HEK293 (cell line): ENCODE data around the gene UGT1A6.

Experiments
- ATF2 ChIP-seq: fragments of 450-650 bp; formaldehyde crosslinking; IDR thresholded peaks from 2 replicates; pipeline ENCODE4 v1.5.1; 2016; ENCODE audit warnings: missing biosample characterization, missing genetic modification characterization, low read depth
- TCF7L2 ChIP-seq: IDR thresholded peaks from 2 replicates; pipeline ENCODE4 v1.6.1; 2011; ENCODE audit warnings: low read depth, mild to moderate bottlenecking, inconsistent platforms, low read length, moderate library complexity, borderline replicate concordance
- ZFP37 ChIP-seq: fragments of 450-650 bp; formaldehyde crosslinking; IDR thresholded peaks from 2 replicates; pipeline ENCODE4 v1.5.1; 2016; ENCODE audit warnings: missing biosample characterization, missing genetic modification characterization
- ZNF184 ChIP-seq: fragments of 450-650 bp; IDR thresholded peaks from 2 replicates; pipeline ENCODE4 v1.5.1; 2018; ENCODE audit warnings: missing biosample characterization, mild to moderate bottlenecking, missing genetic modification characterization
- ZNF274 ChIP-seq, 2 experiments: fragments of 200-500 bp in 1 of 2; fragments of 450-650 bp in 1 of 2; sonication (Bioruptor generic) in 1 of 2; formaldehyde crosslinking in 1 of 2; IDR thresholded peaks; 2 replicates each; pipeline versions ENCODE4 v1.5.1 to v1.6.1; 2014 to 2016; ENCODE audit warnings: borderline replicate concordance in 1 of 2, inconsistent platforms in 1 of 2, low read length in 1 of 2, missing biosample characterization in 1 of 2, missing genetic modification characterization in 1 of 2
- TF ChIP-seq, protein P1 (sequence below): fragments of 450-650 bp; formaldehyde crosslinking; optimal IDR thresholded peaks from 2 replicates; pipeline ENCODE3; 2016; ENCODE audit warnings: missing biosample characterization, mild to moderate bottlenecking, missing genetic modification characterization
- TF ChIP-seq, protein P2 (sequence below): fragments of 450-650 bp; formaldehyde crosslinking; IDR thresholded peaks from 2 replicates; pipeline ENCODE4 v1.5.1; 2016; ENCODE audit warnings: missing biosample characterization, missing genetic modification characterization

- TF ChIP-seq ZNF274 (IDR thresholded peaks at IDR 0.05; ENCODE audit: low read length) (no peak), ZNF274 (tag by site-specific recombination; IDR thresholded peaks at IDR 0.05; ENCODE audit: borderline replicate concordance) (no peak), ATF2 (no peak), ZNF184 (tag by site-specific recombination) (no peak), ZFP37 (no peak), TCF7L2 (no peak)
- TF ChIP-seq, protein P1, sequence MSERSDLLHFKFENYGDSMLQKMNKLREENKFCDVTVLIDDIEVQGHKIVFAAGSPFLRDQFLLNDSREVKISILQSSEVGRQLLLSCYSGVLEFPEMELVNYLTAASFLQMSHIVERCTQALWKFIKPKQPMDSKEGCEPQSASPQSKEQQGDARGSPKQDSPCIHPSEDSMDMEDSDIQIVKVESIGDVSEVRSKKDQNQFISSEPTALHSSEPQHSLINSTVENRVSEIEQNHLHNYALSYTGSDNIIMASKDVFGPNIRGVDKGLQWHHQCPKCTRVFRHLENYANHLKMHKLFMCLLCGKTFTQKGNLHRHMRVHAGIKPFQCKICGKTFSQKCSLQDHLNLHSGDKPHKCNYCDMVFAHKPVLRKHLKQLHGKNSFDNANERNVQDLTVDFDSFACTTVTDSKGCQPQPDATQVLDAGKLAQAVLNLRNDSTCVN (tag by site-specific recombination): no peak
- TF ChIP-seq, protein P2, sequence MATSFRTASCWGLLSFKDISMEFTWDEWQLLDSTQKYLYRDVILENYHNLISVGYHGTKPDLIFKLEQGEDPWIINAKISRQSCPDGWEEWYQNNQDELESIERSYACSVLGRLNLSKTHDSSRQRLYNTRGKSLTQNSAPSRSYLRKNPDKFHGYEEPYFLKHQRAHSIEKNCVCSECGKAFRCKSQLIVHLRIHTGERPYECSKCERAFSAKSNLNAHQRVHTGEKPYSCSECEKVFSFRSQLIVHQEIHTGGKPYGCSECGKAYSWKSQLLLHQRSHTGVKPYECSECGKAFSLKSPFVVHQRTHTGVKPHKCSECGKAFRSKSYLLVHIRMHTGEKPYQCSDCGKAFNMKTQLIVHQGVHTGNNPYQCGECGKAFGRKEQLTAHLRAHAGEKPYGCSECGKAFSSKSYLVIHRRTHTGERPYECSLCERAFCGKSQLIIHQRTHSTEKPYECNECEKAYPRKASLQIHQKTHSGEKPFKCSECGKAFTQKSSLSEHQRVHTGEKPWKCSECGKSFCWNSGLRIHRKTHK (tag by site-specific recombination): no peak
Observed at GRCh38 chr2:233816334-233816733, 123.6 kb downstream of the UGT1A6 start.
